GM18508 (cell line): Measurements from ENCODE around the gene WNT2B.

ENCODE experiments used
- ATAC-seq: cut with Tn5 transposase; IDR thresholded peaks from one replicate; pipeline ENCODE4 v1.9.1; 2021; ENCODE audit warnings: moderate number of reproducible peaks; ENCODE audit not compliant: insufficient read depth, unreplicated experiment

Gene WNT2B

DNA sequence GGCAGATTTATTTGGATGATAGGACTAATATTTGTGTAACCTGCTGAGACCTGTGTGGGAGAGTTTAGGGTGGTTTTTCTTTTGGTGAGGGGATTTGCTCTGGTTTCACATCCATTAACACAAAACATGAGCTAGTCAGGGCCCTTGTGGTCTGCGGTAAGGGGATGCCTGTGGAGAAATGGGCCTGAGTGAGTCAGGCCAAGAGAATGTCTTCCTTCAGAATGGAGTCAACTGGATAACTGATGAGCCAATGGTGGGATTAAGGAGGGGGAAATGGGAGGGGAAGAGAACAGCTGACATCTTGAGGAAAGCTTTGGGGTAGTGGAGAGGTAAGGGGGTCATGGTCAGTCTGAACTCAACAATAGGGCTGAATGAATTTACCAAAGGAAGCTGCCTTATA, 13.9 kb downstream of the WNT2B start:
- ATAC-seq, result no peak

DNA sequence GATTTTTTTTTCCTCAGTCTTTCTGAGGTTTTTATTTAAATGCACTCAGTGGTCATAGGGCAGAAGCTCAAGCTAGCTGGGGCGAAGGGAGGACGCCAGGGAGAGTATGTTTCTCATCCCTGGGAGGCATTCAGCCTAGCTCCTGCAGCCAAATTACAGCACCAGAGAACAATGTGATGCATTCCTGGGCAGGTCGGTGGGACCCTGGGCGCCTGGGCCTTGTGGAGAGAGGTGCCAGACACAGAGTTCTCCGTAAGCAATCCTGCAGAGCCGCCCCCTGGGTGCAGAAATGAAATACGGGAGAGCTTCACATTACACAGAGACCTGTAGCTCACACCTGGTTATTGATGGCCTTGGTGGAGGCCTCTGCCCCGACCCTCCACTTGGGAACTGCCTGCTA, 15.5 kb downstream of the WNT2B start:
- no peak for ATAC-seq

DNA sequence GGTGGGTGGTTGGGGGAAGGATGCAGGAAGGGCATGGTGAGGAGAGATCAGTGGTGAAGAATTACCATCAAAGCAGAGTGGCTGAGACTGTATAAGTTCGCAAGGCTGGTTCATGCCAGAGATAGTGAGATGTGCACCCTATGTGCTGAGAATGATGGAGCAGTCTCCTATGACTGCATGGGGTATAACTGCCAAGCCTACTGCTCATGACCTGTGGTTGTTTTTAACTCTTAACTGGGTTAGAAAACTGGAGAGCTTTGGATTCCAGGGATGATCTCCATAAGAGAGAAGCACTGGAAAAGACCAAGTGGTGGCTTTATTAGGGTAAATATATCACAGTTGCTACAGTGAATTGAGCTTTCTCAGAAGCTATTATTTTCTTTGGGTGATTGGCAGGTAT, 16.2 kb downstream of the WNT2B start:
- no peak for ATAC-seq

DNA sequence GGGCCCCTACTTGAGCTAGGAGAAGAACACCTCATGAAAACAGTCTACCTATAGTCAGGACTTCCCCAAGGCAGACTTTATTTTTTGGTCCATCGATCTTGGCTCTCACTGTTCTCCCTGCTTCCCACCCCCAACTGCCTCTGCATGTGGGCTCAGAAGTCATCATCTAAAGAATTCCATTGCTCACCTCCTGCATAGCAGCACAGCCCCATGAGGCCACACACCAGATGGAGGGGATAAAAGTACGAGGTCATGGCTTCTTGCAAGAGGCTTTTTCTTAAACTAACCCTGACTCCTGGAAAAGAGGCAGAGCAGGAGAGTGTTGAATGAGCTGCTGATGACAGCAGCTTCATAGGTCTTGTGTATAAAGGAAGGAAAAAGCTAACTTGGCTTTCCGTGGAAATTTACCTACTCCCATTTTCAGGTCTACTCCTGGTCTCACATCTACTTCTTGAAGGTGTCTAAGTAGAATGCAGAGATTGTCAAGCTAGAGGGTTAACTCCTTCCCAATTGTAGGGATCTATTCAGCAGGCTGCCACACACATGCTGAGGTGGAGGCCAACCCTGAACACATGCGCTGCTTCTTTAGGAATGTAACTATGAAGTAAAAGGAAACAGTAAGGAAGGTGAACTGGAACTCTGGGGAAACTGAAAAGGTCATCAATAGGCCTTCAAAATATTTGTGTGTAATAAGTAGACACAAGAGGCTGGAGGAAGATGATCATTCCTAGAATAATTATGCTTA, 18.7 kb downstream of the WNT2B start:
- no peak for ATAC-seq

DNA sequence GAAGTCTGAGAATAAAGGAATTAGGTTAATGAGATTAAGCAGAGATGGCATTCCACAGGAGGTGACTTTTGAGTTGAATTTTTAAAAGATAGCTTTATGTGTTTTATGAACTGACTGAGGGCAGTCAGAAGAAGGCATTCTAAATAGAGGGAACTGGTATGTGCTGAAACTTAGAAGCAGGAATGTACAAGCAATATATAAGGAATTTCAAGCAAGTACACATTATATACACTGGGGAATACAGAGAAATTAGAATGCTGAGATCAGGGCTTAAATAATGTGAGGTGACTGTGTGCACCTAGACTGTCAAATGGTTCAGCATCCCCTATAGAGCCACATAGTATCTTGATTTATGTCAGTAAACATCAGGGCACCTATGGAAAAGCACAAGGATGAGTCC, 19.3 kb downstream of the WNT2B start:
- no peak for ATAC-seq

DNA sequence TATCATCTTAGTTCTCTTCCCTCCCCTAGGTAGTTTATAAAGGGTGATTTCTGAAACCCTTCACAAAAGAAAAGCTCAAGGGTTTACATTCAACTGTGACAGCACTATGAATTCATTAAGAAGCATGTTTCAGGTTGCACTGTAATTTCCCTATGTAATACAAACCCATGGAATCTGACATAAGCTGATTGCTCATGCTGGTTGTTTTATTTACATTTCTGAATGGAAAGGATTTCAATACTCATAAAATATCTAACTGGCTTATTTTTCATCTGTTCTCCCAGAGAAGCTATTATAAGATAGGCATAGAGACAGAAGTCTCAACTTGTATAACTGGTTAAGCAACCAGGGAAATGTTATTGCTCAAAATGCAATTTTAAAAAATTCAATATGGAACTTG, 20.5 kb downstream of the WNT2B start:
- ATAC-seq, result no peak

DNA sequence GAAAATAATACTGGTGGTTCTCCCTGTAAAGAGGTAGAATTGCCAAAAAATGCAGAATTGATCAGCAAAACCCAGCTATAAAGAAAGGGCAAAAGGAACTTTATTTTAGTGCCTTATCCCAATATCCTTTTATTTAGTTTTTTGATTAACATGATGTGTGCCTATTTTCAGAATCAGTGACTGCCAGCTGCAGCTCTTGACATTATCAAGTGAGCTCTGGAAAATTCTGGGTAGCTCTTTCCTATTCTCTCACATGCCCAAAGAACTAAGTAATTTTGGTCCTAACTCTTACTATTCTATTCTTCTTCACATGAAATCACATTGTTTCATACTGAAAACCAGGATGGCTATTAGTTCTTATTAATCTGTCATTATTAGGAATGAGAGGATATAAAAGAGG, 22.1 kb downstream of the WNT2B start:
- no peak for ATAC-seq

DNA sequence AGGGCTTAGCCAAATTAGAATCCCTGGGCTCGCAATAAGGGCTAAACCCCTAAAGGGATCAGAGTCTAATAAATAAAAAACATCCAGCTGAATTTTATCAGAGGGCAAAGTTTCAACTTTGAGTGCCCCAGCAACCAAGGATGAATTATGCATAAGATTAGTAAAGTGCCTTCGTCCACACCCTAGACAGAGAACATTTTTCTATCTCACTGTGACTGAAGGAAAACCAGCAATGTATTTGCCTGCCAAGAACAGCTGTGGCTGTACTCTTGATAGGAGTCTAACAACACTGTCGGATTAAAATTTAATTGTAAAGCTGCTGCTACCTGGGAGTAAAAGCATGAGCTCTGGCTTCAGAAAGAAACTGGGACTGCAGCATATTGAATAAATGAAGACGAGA, 23.3 kb downstream of the WNT2B start:
- no peak for ATAC-seq

DNA sequence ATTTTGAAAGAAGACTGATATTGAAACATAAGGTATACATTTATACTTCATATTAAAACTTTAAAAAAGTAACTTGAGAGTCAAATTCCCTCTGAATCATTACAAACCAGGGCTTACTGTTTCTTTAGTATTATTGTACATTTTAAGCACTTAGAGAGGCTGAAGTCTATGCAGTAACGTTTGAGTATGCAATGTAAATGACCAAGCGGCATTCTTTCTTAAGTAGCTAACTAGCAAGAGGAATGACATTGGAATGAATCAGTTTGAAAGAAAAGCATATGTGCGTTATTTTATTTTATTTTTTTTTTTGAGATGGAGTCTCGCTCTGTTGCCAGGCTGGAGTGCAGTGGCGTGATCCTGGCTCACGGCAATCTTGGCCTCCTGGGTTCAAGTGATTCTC, 24.3 kb downstream of the WNT2B start:
- no peak for ATAC-seq

DNA sequence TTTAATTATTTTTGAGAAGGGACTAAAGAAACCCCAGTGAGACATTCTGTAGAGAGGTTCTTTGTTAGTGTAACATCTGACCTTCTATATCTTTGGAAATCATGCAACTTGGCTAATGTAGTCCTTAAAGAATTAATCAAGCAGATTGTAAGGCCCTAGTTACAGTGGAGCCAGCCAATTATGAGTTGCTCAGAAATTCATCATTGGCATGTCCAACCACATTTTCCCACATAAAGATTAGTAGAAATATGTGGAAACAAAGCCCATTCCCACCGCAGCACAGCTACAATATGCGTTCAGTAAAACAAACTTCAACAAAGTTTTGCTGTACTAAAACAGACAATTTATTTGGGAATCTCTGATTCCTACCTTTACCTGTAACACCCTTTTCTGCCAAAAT, 27.8 kb downstream of the WNT2B start:
- ATAC-seq, result no peak

DNA sequence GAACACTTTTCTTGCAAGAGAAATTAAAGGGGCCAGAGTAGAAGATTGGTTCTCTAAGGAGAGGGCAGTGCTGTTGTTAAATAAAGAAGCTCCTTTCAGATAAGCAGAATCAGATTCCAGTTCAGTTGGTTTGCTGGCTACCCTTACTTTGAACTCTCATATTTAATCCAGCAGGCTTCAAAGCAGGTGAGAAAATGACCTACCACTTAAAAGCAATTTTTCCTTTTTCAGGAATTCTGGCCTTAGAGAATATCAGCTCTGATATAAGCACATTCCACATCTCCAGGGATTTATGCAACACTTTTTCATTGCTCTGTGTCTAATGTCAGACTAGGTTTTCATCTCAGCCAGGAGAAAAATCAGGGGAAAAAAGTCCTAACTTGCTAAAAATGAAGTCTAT, 28.7 kb downstream of the WNT2B start:
- no peak for ATAC-seq

DNA sequence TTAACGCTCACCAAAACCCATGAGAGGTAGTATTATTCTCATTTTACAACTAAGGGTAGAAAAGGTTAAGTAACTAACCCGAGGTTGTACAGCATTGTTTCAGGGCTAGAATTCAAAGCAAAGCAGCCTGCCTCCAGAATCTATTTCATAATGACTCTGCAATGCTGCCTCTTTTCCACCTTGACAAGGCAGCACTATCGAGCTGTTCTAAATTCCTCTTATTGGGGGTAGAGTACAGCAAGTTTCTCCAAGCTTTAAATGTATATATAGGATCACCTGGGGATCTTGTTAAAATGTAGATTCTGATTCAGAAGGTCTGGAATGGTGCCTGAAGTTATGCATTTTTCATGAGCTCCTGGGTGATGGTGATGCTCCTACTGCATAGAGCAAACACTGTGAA, 30.1 kb downstream of the WNT2B start:
- no peak for ATAC-seq

DNA sequence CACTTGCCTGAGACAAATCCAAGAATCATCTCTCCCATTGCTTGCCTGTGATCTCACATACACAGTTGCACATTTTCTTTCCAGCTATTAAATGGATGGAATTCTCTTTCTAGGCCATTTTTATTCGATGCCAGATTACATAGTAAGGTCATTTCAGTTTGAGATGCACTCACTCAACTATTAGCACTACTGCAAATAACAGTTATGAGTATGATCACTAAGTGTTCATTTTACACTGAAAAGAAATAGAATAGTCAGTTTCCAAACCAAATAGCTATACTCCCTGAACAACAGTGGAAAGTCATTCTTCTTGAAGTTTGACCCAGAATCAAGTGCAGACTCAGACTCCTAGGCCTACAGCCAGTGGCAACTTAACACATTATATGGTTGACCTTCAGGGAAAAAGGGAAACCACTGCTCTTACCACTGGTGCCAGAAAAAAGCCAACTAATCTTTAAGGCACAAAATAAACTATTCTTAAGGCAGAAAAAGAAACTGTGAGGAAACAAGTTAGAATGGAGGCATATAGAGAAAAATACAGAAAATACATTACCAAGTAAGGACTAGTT, 31.5 kb downstream of the WNT2B start:
- ATAC-seq, result no peak

DNA sequence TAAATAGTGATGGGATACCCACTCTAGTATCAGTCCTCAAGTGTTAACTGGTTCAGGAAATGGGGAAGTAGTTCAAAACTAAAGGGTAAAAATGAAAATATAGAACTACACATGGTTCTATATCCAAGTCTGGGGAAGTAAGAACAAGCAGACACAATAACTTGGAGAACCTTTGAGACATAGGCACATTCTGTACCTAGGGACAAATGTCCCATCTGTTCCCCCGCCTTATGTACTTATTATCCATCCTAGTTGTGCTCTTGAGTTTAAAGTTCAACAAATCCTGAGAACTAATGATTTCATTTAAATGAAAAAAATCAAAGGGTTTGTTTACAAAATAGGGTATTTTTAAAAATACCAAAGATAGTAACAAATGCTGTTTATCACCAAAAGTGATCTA, 32.5 kb downstream of the WNT2B start:
- ATAC-seq, result no peak

DNA sequence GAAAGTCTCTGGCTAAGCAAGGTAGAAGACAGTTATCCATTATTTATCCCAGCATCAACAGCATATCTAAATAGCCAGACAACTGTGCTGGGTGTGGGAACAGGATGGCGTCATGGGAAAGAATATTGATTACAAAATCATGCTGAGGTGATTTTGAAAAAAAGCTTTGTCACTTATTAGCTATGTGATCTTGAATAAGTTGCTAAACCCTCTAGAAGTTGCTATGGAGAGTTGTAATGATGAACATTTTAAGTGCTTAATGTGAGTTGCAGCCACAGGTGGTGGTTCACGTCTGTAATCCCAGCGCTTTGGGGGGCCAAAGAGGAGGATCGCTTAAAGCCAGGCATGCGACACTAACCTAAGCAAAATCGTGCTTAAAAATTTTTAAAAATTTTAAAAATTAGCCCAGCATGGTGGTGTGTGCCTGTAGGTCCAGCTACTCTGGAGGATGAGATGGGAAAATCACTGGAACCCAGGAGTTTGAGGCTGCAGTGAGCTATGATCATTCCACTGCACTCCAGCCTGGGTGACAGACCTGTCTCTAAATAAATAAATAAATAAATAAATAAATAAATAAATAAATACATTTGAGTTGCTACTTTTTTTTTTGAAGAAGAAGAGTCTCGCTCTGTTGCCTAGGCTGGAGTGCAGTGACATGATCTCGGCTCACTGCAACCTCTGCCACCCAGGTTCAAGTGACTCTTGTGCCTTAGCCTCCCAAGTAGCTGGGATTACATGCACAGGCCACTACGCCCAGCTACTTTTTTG, 33.6 kb downstream of the WNT2B start:
- ATAC-seq, result no peak

DNA sequence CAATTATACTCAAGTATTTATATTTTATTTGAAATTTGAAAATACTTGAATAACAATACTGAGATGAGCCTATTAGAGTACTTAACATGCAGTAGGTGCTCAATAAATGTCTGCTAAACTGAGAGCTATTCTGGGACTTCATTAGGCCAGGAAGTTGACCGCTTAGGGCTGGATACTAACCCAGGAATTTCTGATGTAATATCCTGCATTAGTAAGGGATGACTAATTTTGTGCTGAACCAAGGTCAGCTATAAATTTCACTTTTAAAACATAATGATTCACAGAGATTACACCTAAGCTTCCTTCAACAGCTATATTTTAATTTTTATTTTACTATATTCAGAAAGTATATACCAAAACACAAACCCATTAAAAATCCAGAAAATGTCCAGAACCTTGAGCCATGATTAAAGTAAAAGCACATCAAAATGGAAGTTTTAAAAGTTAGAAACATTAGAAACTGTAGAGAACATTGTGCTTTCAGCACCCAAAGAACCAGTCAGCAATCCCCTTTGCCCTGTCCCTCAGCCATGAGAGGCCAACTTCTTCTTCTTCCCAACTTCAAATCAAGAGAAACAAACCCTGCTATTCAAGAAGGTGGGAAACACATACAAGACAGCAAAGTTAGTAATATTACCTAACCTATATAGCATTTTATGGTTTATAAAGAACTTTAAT, 35.4 kb downstream of the WNT2B start:
- no peak for ATAC-seq

DNA sequence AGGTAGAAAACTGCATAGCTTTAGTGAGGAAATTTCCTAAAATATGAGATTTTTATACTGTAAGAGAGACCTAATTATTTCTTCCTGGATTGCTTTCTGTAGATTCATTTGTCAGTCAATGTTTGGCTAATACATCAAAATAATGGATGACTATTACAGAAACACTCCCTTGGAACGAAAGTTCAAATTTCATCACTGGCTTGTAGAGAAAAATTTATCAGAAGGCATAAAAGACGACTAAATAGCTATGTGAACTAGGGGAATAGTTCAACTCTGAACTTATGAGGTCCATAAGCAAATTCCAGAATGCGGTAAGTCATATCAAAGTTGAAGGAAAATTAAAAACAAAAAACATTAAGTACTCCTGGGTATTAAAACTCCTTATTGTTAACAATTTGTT, 36.0 kb downstream of the WNT2B start:
- no peak for ATAC-seq

DNA sequence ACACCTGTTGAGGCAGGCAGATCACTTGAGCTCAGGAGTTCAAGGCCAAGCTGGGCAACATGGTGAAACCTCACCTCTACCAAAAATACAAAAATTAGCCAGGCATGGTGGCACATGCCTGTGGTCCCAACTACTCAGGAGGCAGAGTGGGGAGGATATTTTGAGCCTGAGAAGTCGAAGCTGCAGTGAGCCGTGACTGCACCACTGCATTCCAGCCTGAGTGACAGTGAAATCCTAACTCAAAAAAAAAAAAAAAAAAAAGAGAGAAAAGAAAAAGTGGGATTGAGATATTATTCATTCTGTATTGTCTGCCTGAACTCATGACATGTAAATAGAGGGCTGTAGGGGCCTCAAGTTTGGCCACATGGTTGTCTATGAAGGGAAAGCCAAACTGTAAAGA, 37.3 kb downstream of the WNT2B start:
- ATAC-seq, result no peak

DNA sequence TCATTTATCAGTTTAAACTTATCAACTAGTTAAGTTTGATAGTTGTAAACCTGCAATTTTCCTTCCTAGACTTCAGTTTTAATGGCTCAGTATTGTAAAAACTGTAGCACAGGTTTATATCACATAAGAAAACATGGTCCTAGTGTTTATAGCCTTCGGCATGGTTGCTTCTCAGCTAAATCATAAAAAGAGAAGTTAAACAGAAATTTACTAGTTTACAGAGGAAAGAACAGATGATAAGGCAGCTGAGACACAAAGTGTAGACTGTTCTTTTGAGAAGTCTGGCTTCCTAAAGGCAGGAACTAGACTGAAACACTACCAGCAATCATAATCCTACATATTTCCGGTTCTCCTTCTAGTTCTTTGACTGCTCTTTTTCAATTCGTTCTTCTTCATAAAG, 39.8 kb downstream of the WNT2B start:
- ATAC-seq, result no peak

DNA sequence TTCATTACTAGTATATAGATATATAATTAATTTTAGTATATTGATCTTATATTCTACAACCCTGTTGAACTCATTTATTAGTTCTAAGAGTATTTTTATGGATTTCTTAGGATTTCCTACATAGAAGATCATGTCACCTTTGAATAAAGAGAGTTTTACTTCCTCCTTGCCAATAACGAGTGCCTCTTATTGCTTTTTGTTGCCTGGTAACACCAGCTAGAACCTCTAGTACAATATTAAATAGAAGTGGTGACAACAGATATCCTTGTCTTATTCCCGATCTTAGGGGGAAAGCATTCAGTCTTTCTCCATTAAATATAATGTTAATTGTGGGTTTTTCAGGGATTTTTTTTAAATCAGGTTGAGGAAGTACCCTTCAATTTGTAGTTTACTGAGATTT, 40.8 kb downstream of the WNT2B start:
- no peak for ATAC-seq

DNA sequence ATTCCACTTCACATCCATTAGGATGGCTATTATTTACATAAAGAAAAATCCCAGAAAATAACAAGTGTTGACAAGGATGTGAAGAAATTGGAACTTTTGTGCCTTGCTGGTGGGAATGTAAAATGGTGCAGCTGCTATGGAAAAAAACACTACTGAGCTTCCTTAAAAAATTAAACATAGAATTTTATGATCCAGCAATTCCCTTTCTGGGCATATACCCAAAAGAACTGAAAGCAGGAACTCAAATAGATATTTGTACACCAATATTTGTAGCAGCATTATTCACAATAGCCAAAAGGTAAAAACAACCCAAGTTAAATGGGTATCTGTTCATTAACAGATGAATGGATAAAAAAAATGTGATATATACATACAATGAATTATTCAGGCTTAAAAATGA, 45.6 kb downstream of the WNT2B start:
- no peak for ATAC-seq
